Activated CD4-positive, alpha-beta T cell treated with anti-CD3 and anti-CD28 coated beads for 48 hours (primary cell): Measurements from ENCODE around the gene COL15A1.
A peak's percentile ranks its signal among the peaks of the same experiment; 100 is the strongest.
"Not testable (repeated sequence)": the region's sequence is repeated elsewhere in the genome, so short reads cannot be mapped to it uniquely, and the experiment has no call there.

Source experiments
- DNase-seq: peaks from one replicate; pipeline ENCODE4 v3.0.0-alpha.2; 2020

COL15A1 gene

GRCh38 chr9:99092643-99093491 is 149.2 kb downstream of the COL15A1 start:
- peak; percentile 26 for DNase-seq

- DNase-seq, result peak; percentile 25
Measured at GRCh38 chr9:99093492-99093791, 149.7 kb downstream of the COL15A1 start.

- no peak for DNase-seq
Measured at GRCh38 chr9:99095565-99095964, 151.9 kb downstream of the COL15A1 start.

GRCh38 chr9:99096409-99096808 is 152.7 kb downstream of the COL15A1 start:
- DNase-seq, result no peak

GRCh38 chr9:99099806-99100585 is 156.3 kb downstream of the COL15A1 start:
- not testable (repeated sequence) for DNase-seq

GRCh38 chr9:99101271-99101670 is 157.6 kb downstream of the COL15A1 start:
- DNase-seq, result no peak

GRCh38 chr9:99101812-99102211 is 158.1 kb downstream of the COL15A1 start:
- no peak for DNase-seq

- DNase-seq, result no peak
Measured at GRCh38 chr9:99103054-99103895, 159.6 kb downstream of the COL15A1 start.

GRCh38 chr9:99103901-99104458 is 160.3 kb downstream of the COL15A1 start:
- DNase-seq, result peak; percentile 10

GRCh38 chr9:99104459-99105151 is 160.9 kb downstream of the COL15A1 start, which contains the start of gene TGFBR1:
TSS of gene TGFBR1 (plus strand) at chr9:99105113. CDS start at chr9:99105206, 93 bp downstream.
- peak; percentile 92 for DNase-seq

- DNase-seq, result peak; percentile 44
Measured at GRCh38 chr9:99105152-99106043, 161.7 kb downstream of the COL15A1 start.

GRCh38 chr9:99106044-99106375 is 162.3 kb downstream of the COL15A1 start:
- DNase-seq, result no peak

- no peak for DNase-seq
Measured at GRCh38 chr9:99107421-99107820, 163.7 kb downstream of the COL15A1 start.

- no peak for DNase-seq
Measured at GRCh38 chr9:99108131-99108530, 164.4 kb downstream of the COL15A1 start.

GRCh38 chr9:99109522-99109921 is 165.8 kb downstream of the COL15A1 start:
- no peak for DNase-seq

- DNase-seq, result peak; percentile 25
Measured at GRCh38 chr9:99112750-99113413, 169.2 kb downstream of the COL15A1 start.

GRCh38 chr9:99113414-99114048 is 169.8 kb downstream of the COL15A1 start:
- DNase-seq, result no peak

- no peak for DNase-seq
Measured at GRCh38 chr9:99114049-99114440, 170.3 kb downstream of the COL15A1 start.

GRCh38 chr9:99114846-99115500 is 171.3 kb downstream of the COL15A1 start:
- no peak for DNase-seq

GRCh38 chr9:99116003-99116411 is 172.3 kb downstream of the COL15A1 start:
- no peak for DNase-seq
